ENCODE results near the gene USP32.

The USP32 gene

DNA sequence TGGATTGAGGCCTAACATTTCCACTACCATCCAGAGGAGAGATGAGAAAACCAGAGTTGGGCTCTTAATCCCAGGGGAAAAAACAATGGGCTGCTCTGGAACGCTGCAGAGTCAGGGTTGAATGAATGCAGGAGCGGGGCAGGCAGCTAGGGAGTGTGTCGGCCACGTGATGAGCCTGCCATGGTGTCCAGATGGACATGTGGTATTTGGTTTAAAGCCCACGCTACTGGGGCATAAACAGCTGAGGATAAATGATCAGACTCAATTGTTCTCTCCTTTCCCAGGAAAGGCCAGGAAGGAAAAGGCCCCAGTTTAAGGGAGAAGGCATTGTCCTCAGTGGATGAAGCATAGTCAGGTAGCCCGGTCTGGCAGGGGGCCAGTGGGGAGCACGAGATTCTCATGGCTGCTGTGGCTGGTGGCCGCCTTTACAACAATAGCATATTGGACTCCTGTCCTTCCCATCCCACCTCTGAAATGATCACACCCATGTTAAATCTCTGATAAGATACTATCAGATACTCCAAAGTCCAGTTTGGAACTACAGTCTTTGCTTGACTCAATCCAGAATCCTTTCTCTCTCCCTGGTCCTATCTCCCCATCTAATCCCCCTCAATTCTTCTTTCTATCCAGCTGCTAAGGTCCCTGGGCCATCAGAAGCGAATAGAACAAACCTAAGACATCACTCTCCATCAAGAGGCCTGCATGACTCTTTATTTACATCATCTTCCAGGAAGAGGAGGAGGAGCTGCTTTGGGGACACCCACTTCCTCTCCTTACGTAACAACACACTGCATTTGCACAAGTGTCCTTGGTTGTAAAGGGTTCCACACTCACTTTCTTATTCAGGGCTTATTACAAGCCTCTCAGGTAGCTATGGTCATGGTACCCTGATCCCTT lies 221.8 kb downstream of the USP32 start:
- no peak for DNase-seq

DNA sequence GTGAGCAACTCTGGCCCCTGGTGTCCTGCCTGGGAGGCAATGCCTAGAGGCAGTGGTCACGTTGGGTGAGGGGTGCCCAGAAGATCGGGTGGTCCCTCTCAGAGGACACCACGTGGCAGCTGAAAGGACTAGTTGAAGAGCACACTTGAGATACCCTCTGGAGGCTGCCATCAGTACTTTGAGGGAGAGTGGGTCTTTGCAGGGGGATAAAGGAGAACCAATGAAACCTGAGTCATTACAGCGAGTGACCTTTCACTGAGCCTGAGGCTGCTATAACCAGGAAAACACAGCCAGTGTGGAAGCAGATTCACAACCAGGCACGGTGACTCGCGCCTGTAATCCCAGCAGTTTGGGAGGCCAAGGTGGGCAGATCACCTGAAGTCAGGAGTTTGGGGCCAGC lies 223.3 kb downstream of the USP32 start:
- DNase-seq = no peak

- DNase-seq = no peak
Measured at GRCh38 chr17:60167065-60167741, 224.7 kb downstream of the USP32 start.

DNA sequence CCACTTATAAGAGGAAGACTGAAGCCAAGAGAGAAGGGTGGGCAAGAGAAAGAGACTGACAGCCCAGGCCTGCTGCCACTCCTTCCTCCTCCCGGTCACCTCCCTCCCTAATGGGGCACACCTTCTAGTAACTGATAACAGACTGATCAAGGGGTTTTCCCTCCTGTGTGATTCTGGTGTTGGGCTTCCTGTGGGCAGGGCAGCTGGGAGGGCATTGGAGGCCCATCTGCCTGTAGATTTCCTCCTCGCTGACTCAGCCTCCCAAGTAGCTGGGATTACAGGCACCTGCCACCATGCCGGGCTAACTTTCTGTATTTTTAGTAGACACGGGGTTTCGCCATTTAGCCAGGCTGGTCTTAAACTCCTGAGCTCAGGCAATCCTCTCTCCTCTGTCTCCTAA lies 226.0 kb downstream of the USP32 start:
- no peak for DNase-seq

- no peak for DNase-seq
Measured at GRCh38 chr17:60165223-60165622, 226.7 kb downstream of the USP32 start.

- no peak for DNase-seq
Measured at GRCh38 chr17:60164697-60165096, 227.2 kb downstream of the USP32 start.

DNA sequence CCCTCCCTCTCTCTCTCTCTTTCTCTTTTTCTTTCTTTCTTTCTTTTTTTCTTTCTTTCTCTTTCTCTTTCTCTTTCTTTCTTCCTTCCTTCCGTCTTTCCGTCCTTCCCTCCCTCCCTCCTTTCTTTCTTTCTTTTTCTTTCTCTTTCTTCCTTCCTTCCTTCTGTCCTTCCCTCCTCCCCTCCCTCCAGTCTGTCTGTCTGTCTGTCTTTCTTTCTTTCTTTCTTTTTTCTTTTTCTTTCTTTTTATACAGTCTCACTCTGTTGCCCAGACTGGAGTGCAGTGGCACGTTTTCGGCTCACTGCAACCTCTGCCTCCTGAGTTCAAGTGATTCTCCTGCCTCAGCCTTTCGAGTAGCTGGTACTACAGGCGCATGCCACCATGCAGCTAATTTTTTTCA lies 227.8 kb downstream of the USP32 start:
- DNase-seq = no peak

GRCh38 chr17:60163108-60163784 lies 228.7 kb downstream of the USP32 start:
- no peak for DNase-seq

- no peak for DNase-seq
Measured at GRCh38 chr17:60161598-60162330, 230.2 kb downstream of the USP32 start.

- no peak for DNase-seq
Measured at GRCh38 chr17:60160829-60161501, 231.0 kb downstream of the USP32 start.

DNA sequence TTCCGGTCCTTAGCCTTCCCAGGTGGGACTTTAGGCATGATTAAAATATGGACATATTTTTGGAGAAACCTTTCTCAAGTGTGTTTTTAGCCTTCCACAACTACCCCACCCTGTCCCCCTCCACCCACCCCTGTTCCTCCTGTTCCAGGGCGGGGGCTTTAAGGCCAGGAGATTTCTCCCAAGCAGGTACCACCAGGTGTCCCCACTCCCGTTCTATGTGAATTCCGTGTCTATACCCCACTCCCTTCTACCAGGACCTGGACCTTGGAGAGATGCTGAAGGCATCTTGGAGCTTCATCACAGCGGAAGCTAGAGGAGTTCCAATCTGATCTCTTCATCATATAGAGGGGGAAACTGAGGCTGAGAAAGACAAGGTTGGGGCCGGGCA lies 232.5 kb downstream of the USP32 start:
- DNase-seq = no peak

GRCh38 chr17:60158751-60159478 lies 233.0 kb downstream of the USP32 start:
- no peak for DNase-seq

GRCh38 chr17:60157487-60158040 lies 234.4 kb downstream of the USP32 start:
- DNase-seq = no peak

DNA sequence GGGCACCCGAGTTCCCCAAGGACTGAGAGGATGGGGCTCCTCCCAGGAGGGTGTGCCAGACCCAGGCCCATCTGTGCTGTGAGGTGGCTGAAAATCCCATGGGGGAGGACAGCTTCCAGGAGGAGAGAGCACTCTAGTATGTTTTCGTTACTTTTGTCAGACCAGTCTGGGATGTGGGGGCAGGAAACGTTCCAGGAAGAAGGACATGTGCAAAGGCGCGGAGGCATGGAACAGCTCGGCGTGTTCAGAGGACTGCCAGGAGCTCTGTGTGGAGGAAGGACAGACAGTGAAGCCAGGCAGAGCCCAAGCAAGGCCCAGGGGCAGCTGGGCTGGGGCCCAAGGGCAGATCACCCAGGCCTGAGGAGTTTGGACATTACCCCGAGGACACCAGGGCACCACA lies 235.2 kb downstream of the USP32 start:
- no peak for DNase-seq

DNA sequence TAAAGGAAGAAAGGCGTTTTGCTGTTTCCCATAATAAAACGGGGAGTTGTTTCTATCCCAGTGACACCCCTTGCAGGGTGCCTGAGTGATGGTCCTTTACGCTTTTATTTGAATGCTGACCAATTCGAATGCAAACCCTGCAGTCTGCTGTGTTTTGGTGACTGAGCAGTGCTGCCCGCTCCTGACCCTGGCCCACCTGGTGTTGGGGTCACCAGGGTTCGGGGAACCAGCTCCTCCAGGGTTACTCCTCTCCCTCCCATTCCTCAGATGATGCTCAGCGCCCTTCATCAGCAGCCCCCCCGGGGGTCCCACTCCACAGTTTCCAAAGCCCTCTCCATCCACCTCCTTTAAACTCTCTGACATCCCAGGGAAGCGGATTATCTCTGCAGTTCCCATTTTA lies 236.1 kb downstream of the USP32 start:
- no peak for DNase-seq

GRCh38 chr17:60155427-60155814 lies 236.5 kb downstream of the USP32 start:
- no peak for DNase-seq

- no peak for DNase-seq
Measured at GRCh38 chr17:60154616-60155426, 237.1 kb downstream of the USP32 start.

GRCh38 chr17:60153606-60154390 lies 238.1 kb downstream of the USP32 start:
- DNase-seq = no peak

- DNase-seq = no peak
Measured at GRCh38 chr17:60151355-60151754, 240.6 kb downstream of the USP32 start.

Data from cortex of kidney (tissue), 1 donor.